Panc1 (cell line): ENCODE measurements around the gene CCDC18.
"Not testable (repeated sequence)": the region's sequence is repeated elsewhere in the genome, so short reads cannot be mapped to it uniquely, and the experiment has no call there.

ENCODE experiments used
- POLR2AphosphoS5 ChIP-seq: IDR thresholded peaks from 2 replicates; pipeline ENCODE4 v1.6.1; 2012; ENCODE audit warnings: mild to moderate bottlenecking, low read depth, low read length, moderate library complexity
- TF ChIP-seq, protein P1 (sequence below): fragments of 450-650 bp; IDR thresholded peaks from 2 replicates; pipeline ENCODE4 v1.5.1; 2017; ENCODE audit warnings: mild to moderate bottlenecking

DNA sequence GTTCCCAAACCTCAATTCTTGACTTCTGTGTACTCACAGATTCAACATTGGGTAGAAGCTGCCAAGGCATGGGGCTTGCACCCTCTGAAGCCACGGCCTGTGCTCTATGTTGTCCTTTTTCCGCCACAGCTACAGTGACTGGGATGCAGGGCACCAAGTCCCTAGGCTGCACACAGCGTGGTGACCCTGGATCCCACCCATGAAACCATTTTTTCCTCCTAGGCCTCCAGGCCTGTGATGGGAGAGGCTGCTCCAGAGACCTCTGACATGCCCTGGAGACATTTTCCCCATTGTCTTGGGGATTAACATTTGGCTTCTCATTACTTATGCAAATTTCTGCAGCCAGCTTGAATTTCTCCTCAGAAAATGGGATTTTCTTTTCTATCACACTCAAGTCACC, 62.7 kb downstream of the CCDC18 start:
- TF ChIP-seq, protein P1, sequence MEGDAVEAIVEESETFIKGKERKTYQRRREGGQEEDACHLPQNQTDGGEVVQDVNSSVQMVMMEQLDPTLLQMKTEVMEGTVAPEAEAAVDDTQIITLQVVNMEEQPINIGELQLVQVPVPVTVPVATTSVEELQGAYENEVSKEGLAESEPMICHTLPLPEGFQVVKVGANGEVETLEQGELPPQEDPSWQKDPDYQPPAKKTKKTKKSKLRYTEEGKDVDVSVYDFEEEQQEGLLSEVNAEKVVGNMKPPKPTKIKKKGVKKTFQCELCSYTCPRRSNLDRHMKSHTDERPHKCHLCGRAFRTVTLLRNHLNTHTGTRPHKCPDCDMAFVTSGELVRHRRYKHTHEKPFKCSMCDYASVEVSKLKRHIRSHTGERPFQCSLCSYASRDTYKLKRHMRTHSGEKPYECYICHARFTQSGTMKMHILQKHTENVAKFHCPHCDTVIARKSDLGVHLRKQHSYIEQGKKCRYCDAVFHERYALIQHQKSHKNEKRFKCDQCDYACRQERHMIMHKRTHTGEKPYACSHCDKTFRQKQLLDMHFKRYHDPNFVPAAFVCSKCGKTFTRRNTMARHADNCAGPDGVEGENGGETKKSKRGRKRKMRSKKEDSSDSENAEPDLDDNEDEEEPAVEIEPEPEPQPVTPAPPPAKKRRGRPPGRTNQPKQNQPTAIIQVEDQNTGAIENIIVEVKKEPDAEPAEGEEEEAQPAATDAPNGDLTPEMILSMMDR = not testable (repeated sequence)
- not testable (repeated sequence) for TF ChIP-seq POLR2AphosphoS5
